NT2/D1 (cell line): ENCODE data around the gene TRIM69.
"Not testable (repeated sequence)": the region's sequence is repeated elsewhere in the genome, so short reads cannot be mapped to it uniquely, and the experiment has no call there.

Experiments
- DNase-seq: peaks from one replicate; pipeline ENCODE4 v3.0.0-alpha.2; 2011; ENCODE audit warnings: low read depth, low spot score
- H3K27me3 ChIP-seq: 2 replicates; pipeline ENCODE4 v1.6.0; 2011; ENCODE audit warnings: mild to moderate bottlenecking; ENCODE audit not compliant: insufficient read length, insufficient read depth
- H3K36me3 ChIP-seq: 2 replicates; pipeline ENCODE4 v1.6.1; 2011; ENCODE audit warnings: mild to moderate bottlenecking, low read length, mixed read lengths; ENCODE audit not compliant: insufficient read depth, insufficient read length
- H3K4me1 ChIP-seq: 2 replicates; pipeline ENCODE4 v1.5.1; 2011; ENCODE audit not compliant: insufficient read depth, insufficient read length
- H3K4me3 ChIP-seq: 2 replicates; pipeline ENCODE4 v1.5.1; 2011; ENCODE audit warnings: low read depth; ENCODE audit not compliant: insufficient read length
- H3K9ac ChIP-seq: 2 replicates; pipeline ENCODE4 v1.6.0; 2011; ENCODE audit warnings: low read depth; ENCODE audit not compliant: insufficient read length
- H3K9me3 ChIP-seq: 2 replicates; pipeline ENCODE4 v1.5.1; 2011; ENCODE audit warnings: mild to moderate bottlenecking, low read length; ENCODE audit not compliant: insufficient read depth
- SUZ12 ChIP-seq: IDR thresholded peaks from 2 replicates; pipeline ENCODE4 v1.6.1; 2011; ENCODE audit not compliant: insufficient read length, insufficient read depth; ENCODE audit errors: extremely low read depth
- YY1 ChIP-seq: IDR thresholded peaks from 2 replicates; pipeline ENCODE4 v1.6.1; 2011; ENCODE audit not compliant: insufficient read length, insufficient read depth
- ZNF274 ChIP-seq: IDR thresholded peaks from 2 replicates; pipeline ENCODE4 v1.6.1; 2011; ENCODE audit warnings: mild to moderate bottlenecking, low read depth, low read length

Gene TRIM69

GRCh38 chr15:44727485-44728231, 8.7 kb upstream of the TRIM69 start:
- Histone ChIP-seq H3K4me3 (no peak overlapping the region), H3K36me3 (peaks cover 8% of the 10 kb centered on the region), H3K4me1 (peaks cover 2% of the 10 kb centered on the region), H3K9me3 (no peaks in the 10 kb centered on the region), H3K27me3 (peaks cover 12% of the 10 kb centered on the region), H3K9ac (no peak overlapping the region)
- no peak for DNase-seq
- TF ChIP-seq ZNF274 (no peak), SUZ12 (no peak), YY1 (no peak)

DNA sequence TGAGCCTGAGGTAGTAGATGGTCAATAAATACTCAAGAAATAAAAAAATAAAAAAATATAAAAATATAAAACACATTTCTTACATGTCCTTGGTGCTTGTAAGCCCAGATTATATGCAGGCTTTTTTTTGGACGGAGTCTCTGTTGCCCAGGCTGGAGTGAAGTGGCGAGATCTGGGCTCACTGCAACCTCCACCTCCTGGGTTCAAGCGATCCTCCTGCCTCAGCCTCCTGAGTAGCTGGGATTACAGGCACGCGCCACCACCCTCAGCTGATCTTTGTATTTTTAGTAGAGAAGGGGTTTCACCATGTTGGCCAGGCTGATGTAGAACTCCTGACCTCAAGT, 8.1 kb upstream of the TRIM69 start:
- not testable (repeated sequence) for H3K9me3 ChIP-seq, H3K9ac ChIP-seq, DNase-seq, H3K4me1 ChIP-seq, H3K36me3 ChIP-seq
- peak overlapping the region; percentile 91 for H3K4me3 ChIP-seq
- peaks cover 12% of the 10 kb centered on the region for H3K27me3 ChIP-seq

- peak; percentile 74 for DNase-seq
- peak overlapping the region; percentile 80 for H3K9ac ChIP-seq
- H3K4me3 ChIP-seq = peak overlapping the region; percentile 91
- TF ChIP-seq YY1 = no peak
- TF ChIP-seq SUZ12 = no peak
- no peak for TF ChIP-seq ZNF274
- H3K27me3 ChIP-seq = peaks cover 12% of the 10 kb centered on the region
- H3K4me1 ChIP-seq = peaks cover 2% of the 10 kb centered on the region
- no peaks in the 10 kb centered on the region for H3K9me3 ChIP-seq
- peaks cover 8% of the 10 kb centered on the region for H3K36me3 ChIP-seq
These were observed 7.5 kb upstream of the TRIM69 start for GRCh38 chr15:44728576-44729407.

- peaks cover 8% of the 10 kb centered on the region for H3K36me3 ChIP-seq
- TF ChIP-seq ZNF274 (no peak), YY1 (no peak), SUZ12 (no peak)
- H3K9me3 ChIP-seq = no peaks in the 10 kb centered on the region
- H3K4me3 ChIP-seq = peak overlapping the region; percentile 91
- H3K9ac ChIP-seq = peak overlapping the region; percentile 80
- H3K27me3 ChIP-seq = peaks cover 12% of the 10 kb centered on the region
- DNase-seq = no peak
- H3K4me1 ChIP-seq = peaks cover 2% of the 10 kb centered on the region
These were observed 6.8 kb upstream of the TRIM69 start for GRCh38 chr15:44729408-44730127.

GRCh38 chr15:44734839-44735481, 1.4 kb upstream of the TRIM69 start:
- H3K4me1 ChIP-seq = no peaks in the 10 kb centered on the region
- H3K4me3 ChIP-seq = no peak overlapping the region
- H3K9me3 ChIP-seq = no peaks in the 10 kb centered on the region
- no peak for DNase-seq
- peaks cover 2% of the 10 kb centered on the region for H3K27me3 ChIP-seq
- no peak overlapping the region for H3K9ac ChIP-seq
- TF ChIP-seq YY1 (no peak), SUZ12 (no peak), ZNF274 (no peak)
- H3K36me3 ChIP-seq = peaks cover 8% of the 10 kb centered on the region

- no peak for TF ChIP-seq YY1
- no peak for TF ChIP-seq ZNF274
- TF ChIP-seq SUZ12 = no peak
- Histone ChIP-seq H3K36me3 (peaks cover 8% of the 10 kb centered on the region), H3K27me3 (no peaks in the 10 kb centered on the region), H3K4me3 (no peak overlapping the region), H3K9me3 (no peaks in the 10 kb centered on the region), H3K9ac (no peak overlapping the region), H3K4me1 (no peaks in the 10 kb centered on the region)
- no peak for DNase-seq
These were observed 697 bp upstream of the TRIM69 start for GRCh38 chr15:44735482-44736180.
